Right kidney (tissue), 1 donor: Measurements from ENCODE around the gene MAGI1.
"Not testable (repeated sequence)": the region's sequence is repeated elsewhere in the genome, so short reads cannot be mapped to it uniquely, and the experiment has no call there.

Experiments used
- DNase-seq: peaks from one replicate; pipeline ENCODE4 v3.0.0-alpha.2; 2016

Gene MAGI1

DNA sequence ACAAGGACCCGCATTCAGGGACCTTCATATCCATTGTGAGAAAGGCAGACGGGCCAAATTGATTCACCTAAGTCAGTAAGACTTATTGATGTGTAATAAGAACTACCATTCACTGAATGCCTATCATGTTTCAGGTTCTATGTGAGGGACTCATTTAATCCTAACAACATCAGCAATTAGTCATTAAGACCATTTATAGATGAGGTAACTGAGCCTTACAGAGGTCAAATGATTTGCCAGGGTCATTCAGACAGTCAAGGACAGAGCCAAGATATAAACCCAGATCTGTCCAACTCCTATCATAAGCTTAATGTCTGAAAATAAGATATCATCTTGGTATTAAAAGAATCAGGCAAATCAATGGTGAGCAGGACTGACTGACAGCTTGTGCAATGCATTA is 453.8 kb downstream of the MAGI1 start:
- DNase-seq: no peak

DNA sequence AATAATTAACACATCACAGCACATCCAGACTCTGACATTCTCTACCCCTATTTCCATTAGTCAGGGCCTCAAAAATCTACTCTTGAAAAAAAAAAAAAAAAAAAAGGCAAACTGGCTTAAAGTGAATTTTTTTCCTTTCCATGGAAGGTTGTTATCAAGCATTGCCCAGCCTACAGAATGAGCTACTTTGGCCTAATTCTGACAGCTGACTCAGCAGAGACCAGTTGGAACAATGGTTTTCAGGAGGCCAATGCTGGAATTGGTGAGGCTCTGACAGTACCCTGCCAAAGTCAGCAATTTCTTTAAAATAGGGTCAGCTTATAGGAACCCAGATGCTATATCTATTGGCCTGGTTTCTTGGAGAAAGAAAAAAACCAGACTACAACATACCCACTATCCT is 454.7 kb downstream of the MAGI1 start:
- DNase-seq: no peak

DNA sequence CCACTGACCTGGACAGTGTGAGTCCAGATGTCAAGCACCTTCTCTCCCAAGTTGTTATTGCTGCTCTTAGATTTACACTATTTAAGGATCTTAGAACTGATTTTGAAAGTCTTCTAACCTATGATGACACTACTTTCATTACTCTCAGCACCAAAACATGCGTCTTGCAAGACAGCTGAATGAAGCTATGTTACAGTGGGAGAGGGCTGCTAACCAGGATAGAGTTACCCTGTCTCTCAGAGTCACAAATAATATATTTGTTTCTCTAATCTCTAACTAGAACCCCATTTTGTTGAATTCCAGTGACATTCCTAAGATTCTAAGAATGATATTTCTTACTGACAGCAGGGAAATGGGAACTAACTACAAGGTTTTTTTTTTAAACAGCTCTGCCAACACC is 455.5 kb downstream of the MAGI1 start:
- no peak for DNase-seq

DNA sequence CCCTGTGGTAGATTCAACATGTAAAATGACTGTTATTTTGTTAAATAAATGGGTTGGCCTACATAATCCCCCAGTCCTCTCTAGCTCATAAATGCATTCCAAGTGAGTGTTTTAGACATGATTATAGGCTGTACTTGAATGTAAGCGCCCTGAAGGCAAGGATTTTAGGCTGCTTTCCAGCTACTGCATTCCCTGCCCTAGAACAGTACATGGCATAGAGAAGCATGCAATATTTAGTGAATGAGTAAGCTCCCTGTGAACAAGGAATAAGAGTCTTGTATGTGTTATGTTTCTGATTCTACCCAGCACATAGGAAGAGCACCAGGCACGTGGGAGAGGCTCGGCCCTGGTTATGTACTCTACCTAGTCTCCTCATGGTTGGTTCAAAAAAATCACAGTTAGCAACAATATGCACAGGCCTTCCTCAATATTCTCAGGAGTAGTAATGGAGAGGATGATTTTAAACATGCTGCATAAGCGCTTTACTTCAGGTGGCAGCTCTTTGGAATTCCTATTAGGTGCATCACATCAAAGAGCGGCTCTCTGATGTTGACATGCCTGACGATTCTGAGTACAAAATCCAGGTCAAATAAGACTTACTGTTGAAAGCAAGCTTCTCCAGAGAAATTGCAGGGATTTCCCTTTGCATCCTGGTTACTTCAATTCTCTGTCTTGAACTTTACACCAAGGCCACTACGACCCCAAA is 456.6 kb downstream of the MAGI1 start:
- DNase-seq: no peak

GRCh38 chr3:65581313-65581712 is 457.4 kb downstream of the MAGI1 start:
- no peak for DNase-seq

DNA sequence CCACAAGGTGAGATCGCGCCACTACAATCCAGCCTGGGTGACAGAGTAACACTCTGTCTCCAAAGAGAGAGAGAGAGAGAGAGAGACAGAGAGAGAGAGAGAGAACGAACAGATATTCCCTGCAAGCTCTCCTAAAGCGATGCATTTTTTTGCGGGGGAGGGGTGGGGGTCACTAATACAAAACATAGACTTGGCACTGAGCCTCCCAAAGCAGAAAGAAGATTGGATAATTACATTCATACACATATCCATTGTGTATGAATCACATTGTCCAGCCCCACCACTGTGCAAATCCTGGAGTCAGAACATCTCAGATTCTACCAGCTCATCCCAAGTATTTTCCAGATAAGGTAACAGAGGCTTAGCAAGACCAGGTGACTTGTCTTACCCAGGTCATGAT is 459.9 kb downstream of the MAGI1 start:
- no peak for DNase-seq

DNA sequence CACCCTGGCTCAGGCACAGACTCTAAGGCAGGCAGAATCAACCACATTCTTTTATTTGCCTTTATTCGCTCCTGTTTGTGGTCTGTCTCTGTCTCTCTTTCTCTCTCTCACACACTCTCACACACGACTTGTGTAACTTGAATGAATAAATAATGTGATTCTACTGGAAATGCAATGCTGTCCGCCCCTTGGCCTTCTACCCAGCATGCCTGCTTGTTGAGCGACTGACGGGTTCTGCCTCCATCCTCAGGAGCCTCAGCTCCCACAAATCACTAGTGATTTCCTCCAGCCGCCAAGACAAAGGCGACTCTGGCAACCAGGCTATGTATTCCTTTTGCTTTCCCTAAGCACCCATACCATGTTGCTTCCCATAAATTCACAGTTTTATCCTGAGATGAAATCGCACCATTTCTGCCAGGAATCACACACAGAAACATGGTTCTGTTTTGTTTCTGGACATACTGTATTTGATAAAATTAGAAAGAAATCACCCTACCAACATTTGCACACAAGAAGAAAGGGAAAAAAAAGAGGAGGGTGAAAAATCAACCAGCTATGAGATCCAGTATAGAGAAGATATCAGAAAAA is 460.8 kb downstream of the MAGI1 start:
- no peak for DNase-seq

DNA sequence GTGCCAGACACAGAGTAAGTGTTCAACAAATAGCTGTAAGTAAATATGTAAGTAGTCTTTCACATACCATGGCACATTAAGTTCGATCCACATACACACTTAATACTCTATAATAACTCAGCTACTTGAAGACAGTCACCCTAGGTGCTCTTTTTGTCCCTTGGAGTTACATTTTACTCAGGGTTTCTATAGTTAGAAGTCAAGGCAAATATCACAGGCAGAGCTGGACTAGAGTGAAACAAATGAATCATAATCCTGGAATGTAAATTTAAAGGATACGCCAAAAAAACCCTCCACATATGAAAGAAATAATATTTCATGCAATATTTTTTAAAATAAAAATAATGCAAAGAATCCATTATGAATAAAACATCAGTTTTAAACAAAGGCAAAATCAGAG is 461.8 kb downstream of the MAGI1 start:
- DNase-seq: no peak

- DNase-seq: no peak
These were observed 462.5 kb downstream of the MAGI1 start for GRCh38 chr3:65576228-65576627.

- no peak for DNase-seq
These were observed 463.3 kb downstream of the MAGI1 start for GRCh38 chr3:65575376-65575840.

DNA sequence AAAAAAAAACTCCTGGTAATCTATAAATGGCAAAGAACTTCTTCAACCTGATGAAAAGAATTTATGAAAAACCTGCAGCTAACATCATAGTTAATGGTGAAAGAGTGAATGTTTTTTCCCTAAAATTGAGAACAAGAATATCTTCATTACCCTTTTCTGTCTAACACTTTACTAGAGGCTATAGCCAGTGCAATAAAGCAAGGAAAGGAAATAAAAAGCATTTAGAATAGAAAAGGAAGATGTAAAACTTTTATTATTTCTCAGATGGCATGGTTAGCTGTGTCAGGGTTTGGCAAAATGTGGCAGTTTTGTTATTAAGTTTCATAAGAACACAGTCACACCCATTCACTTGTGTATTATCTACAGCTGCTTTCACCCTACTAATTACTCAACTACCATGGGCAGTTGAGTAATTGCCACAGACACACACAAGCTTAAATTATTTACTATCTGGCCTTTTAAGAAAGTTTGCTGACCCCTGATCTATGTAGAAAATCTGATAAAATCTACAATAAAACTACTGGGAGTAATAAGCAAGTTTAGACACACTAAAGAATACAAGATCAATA is 465.1 kb downstream of the MAGI1 start:
- no peak for DNase-seq

GRCh38 chr3:65572175-65572777 is 466.4 kb downstream of the MAGI1 start:
- DNase-seq: no peak

GRCh38 chr3:65569845-65570405 is 468.8 kb downstream of the MAGI1 start:
- DNase-seq: no peak

DNA sequence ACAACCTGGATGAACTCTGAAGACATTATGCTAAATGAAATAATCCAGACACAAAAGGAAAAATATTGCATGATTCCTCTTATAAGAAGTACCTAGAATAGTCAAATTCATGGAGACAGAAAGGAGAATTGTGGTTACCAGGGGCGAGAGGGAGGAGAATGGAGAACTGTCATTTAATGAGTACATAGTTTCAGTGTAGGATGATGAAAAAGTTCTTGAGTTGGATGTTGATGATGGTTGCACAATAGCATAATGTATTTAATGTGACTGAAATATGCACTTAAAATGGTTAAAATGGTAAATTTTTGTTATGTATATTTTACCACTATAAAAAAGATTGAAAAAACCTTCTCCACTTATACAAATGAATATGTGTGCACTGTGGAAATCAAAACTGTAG is 469.6 kb downstream of the MAGI1 start:
- no peak for DNase-seq

- no peak for DNase-seq
These were observed 470.2 kb downstream of the MAGI1 start for GRCh38 chr3:65568497-65568896.

GRCh38 chr3:65565744-65566143 is 473.0 kb downstream of the MAGI1 start:
- not testable (repeated sequence) for DNase-seq

GRCh38 chr3:65564483-65564882 is 474.2 kb downstream of the MAGI1 start:
- no peak for DNase-seq

GRCh38 chr3:65563861-65564260 is 474.9 kb downstream of the MAGI1 start:
- no peak for DNase-seq

GRCh38 chr3:65562447-65562846 is 476.3 kb downstream of the MAGI1 start:
- no peak for DNase-seq

GRCh38 chr3:65561617-65562016 is 477.1 kb downstream of the MAGI1 start:
- DNase-seq: no peak

DNA sequence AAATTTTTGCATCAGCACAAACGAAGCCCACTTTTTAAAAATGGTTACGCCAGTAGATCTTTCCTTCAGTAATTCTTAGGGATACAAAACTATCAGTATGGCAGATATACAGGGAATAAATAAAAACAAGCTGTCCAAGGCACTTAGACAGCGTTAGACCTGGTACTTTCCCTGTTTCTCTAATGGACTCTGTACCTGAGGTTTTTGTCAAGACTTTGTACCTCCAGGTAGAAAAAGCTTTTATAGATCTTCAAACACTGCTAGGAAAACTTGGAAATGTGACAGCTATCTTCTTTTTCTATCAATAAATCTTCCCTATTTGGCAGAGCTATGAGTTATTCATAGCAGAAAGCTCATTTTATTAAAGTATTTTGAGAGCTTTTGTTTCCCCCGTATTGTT is 477.8 kb downstream of the MAGI1 start:
- no peak for DNase-seq

- no peak for DNase-seq
These were observed 478.6 kb downstream of the MAGI1 start for GRCh38 chr3:65560133-65560532.

DNA sequence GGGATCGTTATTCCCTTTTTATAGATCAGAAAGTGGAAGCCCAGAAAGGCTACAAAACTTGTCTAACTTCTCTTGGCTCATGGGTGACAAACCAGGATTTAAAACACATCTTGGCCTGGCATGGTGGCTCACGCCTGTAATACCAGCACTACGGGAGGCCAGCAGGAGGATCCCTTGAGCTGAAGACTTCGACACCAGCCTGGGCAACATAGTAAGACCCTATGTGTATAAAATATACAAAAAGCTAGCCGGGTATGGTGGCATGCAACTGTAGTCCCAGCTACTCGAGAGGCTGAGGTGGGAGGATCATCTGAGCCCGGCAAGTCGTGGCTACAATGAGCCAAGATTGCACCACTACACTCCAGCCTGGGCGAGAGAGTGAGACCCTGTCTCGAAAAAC is 479.1 kb downstream of the MAGI1 start:
- no peak for DNase-seq
